Brain microvascular endothelial cell (primary cell): Measurements from ENCODE around the gene UBQLN2.

Source experiments
- DNase-seq: peaks from one replicate; pipeline ENCODE4 v3.0.0-alpha.2; 2020
- H3K27ac ChIP-seq: fragments of 250-450 bp; sonication (Bioruptor Pico); 2 replicates; pipeline ENCODE4 v1.5.1; 2020; ENCODE audit warnings: mild to moderate bottlenecking, moderate library complexity
- H3K27me3 ChIP-seq: fragments of 250-450 bp; sonication (Bioruptor Pico); replicated peaks from 2 replicates; pipeline ENCODE4 v1.5.1; 2020; ENCODE audit warnings: mild to moderate bottlenecking
- H3K36me3 ChIP-seq: fragments of 250-450 bp; sonication (Bioruptor Pico); replicated peaks from 2 replicates; pipeline ENCODE4 v1.5.1; 2020; ENCODE audit warnings: mild to moderate bottlenecking
- H3K4me3 ChIP-seq: 2 replicates; pipeline ENCODE4 v1.5.1; 2011; ENCODE audit warnings: low read depth, mild to moderate bottlenecking, control low read depth, low read length, moderate library complexity
- CTCF ChIP-seq: IDR thresholded peaks from 2 replicates; pipeline ENCODE4 v1.5.1; 2011; ENCODE audit warnings: low read depth, mild to moderate bottlenecking, moderate library complexity, low read length, control low read depth, inconsistent platforms; ENCODE audit errors: missing control alignments
- in situ Hi-C: cut with HindIII; loops from 2 replicates; pipeline ENCODE4 v1.10.0; 2017; ENCODE audit warnings: low sequenced_read_pairs, low pct_ligation_motif_present

Gene UBQLN2

GRCh38 chrX:56557376-56557929 is 6.0 kb upstream of the UBQLN2 start:
- Histone ChIP-seq H3K27ac (no peak overlapping the region), H3K36me3 (no peaks in the 10 kb centered on the region), H3K4me3 (no peak overlapping the region), H3K27me3 (no peaks in the 10 kb centered on the region)
- in situ Hi-C loops, result no loop called here
- no peak for DNase-seq
- no peak for TF ChIP-seq CTCF

GRCh38 chrX:56564164-56564885 is 898 bp downstream of the UBQLN2 start:
- peak overlapping the region; percentile 94 for H3K27ac ChIP-seq
- DNase-seq, result peak; percentile 6
- TF ChIP-seq CTCF, result no peak
- in situ Hi-C loops, result no loop called here
- H3K4me3 ChIP-seq, result peak overlapping the region; percentile 73
- no peaks in the 10 kb centered on the region for H3K36me3 ChIP-seq
- no peaks in the 10 kb centered on the region for H3K27me3 ChIP-seq

- DNase-seq, result no peak
- Histone ChIP-seq H3K36me3 (no peaks in the 10 kb centered on the region), H3K4me3 (peak overlapping the region; percentile 73), H3K27ac (no peak overlapping the region), H3K27me3 (no peaks in the 10 kb centered on the region)
- TF ChIP-seq CTCF, result no peak
- in situ Hi-C loops, result no loop called here
Observed at GRCh38 chrX:56564921-56565840, 1.8 kb downstream of the UBQLN2 start.

GRCh38 chrX:56569378-56570057 is 6.1 kb downstream of the UBQLN2 start:
- no peak overlapping the region for H3K4me3 ChIP-seq
- DNase-seq, result no peak
- H3K27me3 ChIP-seq, result no peaks in the 10 kb centered on the region
- in situ Hi-C loops, result no loop called here
- H3K36me3 ChIP-seq, result no peaks in the 10 kb centered on the region
- H3K27ac ChIP-seq, result no peak overlapping the region
- no peak for TF ChIP-seq CTCF

- in situ Hi-C loops, result no loop called here
- no peak overlapping the region for H3K4me3 ChIP-seq
- H3K27ac ChIP-seq, result no peak overlapping the region
- H3K27me3 ChIP-seq, result no peaks in the 10 kb centered on the region
- TF ChIP-seq CTCF, result no peak
- no peak for DNase-seq
- H3K36me3 ChIP-seq, result no peaks in the 10 kb centered on the region
Observed at GRCh38 chrX:56572975-56573374, 9.5 kb downstream of the UBQLN2 start.
